Sigmoid colon (tissue), 7 donors: ENCODE data around the gene TPRX1. TPM values are rescaled to one million over a fixed set of nuclear protein-coding genes. Genes with fewer than 3 reads are reported as not detected.

Source experiments
- DNase-seq: peaks from one replicate; pipeline ENCODE4 v3.0.0-alpha.2; 2019
- H3K27ac ChIP-seq, 4 donors: fragments of 200-600 bp; sonication (generic); one replicate each; pipeline ENCODE4 v1.5.1; 2016 to 2019; ENCODE audit warnings: mild to moderate bottlenecking in 1 of 4
- H3K27me3 ChIP-seq, 3 donors: fragments of 200-600 bp; sonication (generic); one replicate each; pipeline ENCODE4 v1.5.1; 2019; ENCODE audit warnings: mild to moderate bottlenecking in 1 of 3
- H3K36me3 ChIP-seq, 4 donors: fragments of 200-600 bp; sonication (generic); one replicate each; pipeline ENCODE4 v1.5.1; 2016 to 2019
- H3K4me1 ChIP-seq, 4 donors: fragments of 200-600 bp; sonication (generic); one replicate each; pipeline ENCODE4 v1.5.1; 2017 to 2019
- H3K4me3 ChIP-seq, 4 donors: fragments of 200-600 bp; sonication (generic); one replicate each; pipeline ENCODE4 v1.5.1; 2017 to 2019; ENCODE audit warnings: mild to moderate bottlenecking in 2 of 4, moderate library complexity in 1 of 4
- H3K9me3 ChIP-seq, 4 donors: fragments of 200-600 bp in 3 of 4; sonication (generic) in 3 of 4; one replicate each; pipeline versions ENCODE4 v1.5.1 to v1.6.1; 2013 to 2019
- EP300 ChIP-seq, 4 donors: sonication (generic); formaldehyde crosslinking; IDR thresholded peaks; one replicate each; pipeline ENCODE4 v1.6.1; 2017; ENCODE audit warnings: antibody characterized with exemption in 4 of 4
- POLR2A ChIP-seq, 2 donors: fragments of 450-650 bp; IDR thresholded peaks; one replicate each; pipeline ENCODE4 v1.6.1; 2016; ENCODE audit warnings: antibody characterized with exemption in 2 of 2, mild to moderate bottlenecking in 2 of 2, moderate library complexity in 2 of 2
- POLR2AphosphoS5 ChIP-seq, 4 donors: sonication (generic); formaldehyde crosslinking; IDR thresholded peaks; one replicate each; pipeline ENCODE4 v1.6.1; 2017; ENCODE audit warnings: antibody characterized with exemption in 4 of 4
- WGBS, 2 donors: extraction: QIAGEN DNeasy Blood & Tissue Kit; methylation state at CpG; one replicate each; pipeline ENCODE4 v1.1.7; 2013; 5-methylcytosine and 5-hydroxymethylcytosine counted together
- intact Hi-C: fragments of 100-400 bp; cut with DNase I; formaldehyde crosslinking; loops from one replicate; pipeline ENCODE4 v1.15.1; 2023
- polyA plus RNA-seq, 3 donors: library from polyadenylated mRNA; stranded (reverse); fragments of 200-250 nt; gene quantifications; one replicate each; pipeline ENCODE4 v1.2.3, GENCODE V29; 2013
- small RNA-seq, 3 donors: library from RNA; depleted of rRNA; stranded (forward); fragments of <200 nt; gene quantifications; one replicate each; pipeline ENCODE3, GENCODE V24; 2016
- total RNA-seq, 4 donors: library from RNA; depleted of rRNA; stranded (reverse); fragments of >200 nt; gene quantifications; one replicate each; pipeline ENCODE4 v1.1.0, GENCODE V29; 2016
- TF ChIP-seq, protein P1 (sequence below), 4 experiments: fragments of 450-650 bp in 3 of 4; fragments of 200-600 bp in 1 of 4; IDR thresholded peaks; one replicate each; pipeline ENCODE4 v1.5.1; 2016 to 2019; ENCODE audit warnings: antibody characterized with exemption in 4 of 4, mild to moderate bottlenecking in 3 of 4, moderate library complexity in 2 of 4
- donor health status: healthy with polysubstance abuse.
- donor health status: Bipolar disorder and iron deficiency.
- donor health status: healthy.

The TPRX1 gene
- total and polyA plus RNA-seq, 7 donors: not detected

DNA sequence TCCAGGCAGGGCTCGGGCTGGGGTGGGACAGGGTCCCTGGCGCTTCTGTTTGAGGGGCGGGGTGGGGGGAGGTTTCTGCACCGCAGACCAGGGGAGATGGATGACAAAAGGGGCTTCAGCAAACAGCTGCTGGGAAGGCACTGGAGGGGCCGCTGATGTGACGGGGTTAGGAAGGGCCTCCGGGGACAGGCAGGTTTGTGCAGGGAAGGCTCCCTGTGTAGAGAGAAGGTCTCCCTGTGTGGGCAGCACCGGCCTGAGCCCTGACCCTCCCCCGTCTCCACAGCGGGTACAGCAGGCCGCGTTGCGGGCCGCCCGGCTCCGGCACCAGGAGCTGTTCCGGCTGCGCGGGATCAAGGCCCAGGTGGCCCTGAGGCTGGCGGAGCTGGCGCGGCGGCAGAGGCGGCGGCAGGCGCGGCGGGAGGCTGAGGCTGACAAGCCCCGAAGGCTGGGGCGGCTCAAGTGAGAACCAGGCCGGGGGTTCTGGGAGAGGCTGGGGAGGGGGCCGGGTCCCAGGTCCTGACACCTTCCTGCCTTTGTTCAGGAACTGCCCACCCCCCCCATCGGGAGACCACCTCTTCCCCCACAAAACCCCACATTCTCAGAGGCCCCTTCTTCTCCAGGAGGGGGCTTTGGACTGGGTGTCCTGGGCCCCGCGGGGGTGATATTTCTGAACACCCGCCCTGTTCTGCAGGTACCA, 49.1 kb downstream of the TPRX1 start:
- Histone ChIP-seq H3K4me3 (no peak overlapping the region), H3K4me1 (no peaks in the 10 kb centered on the region), H3K9me3 (no peaks in the 10 kb centered on the region), H3K27ac (no peak overlapping the region), H3K27me3 (no peaks in the 10 kb centered on the region), H3K36me3 (peaks cover 72 to 97% (median 82%) of the 10 kb centered on the region in 4 donors)
- no peak for TF ChIP-seq POLR2AphosphoS5 (IDR thresholded peaks at IDR 0.05)
- TF ChIP-seq, protein P1, sequence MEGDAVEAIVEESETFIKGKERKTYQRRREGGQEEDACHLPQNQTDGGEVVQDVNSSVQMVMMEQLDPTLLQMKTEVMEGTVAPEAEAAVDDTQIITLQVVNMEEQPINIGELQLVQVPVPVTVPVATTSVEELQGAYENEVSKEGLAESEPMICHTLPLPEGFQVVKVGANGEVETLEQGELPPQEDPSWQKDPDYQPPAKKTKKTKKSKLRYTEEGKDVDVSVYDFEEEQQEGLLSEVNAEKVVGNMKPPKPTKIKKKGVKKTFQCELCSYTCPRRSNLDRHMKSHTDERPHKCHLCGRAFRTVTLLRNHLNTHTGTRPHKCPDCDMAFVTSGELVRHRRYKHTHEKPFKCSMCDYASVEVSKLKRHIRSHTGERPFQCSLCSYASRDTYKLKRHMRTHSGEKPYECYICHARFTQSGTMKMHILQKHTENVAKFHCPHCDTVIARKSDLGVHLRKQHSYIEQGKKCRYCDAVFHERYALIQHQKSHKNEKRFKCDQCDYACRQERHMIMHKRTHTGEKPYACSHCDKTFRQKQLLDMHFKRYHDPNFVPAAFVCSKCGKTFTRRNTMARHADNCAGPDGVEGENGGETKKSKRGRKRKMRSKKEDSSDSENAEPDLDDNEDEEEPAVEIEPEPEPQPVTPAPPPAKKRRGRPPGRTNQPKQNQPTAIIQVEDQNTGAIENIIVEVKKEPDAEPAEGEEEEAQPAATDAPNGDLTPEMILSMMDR (IDR thresholded peaks at IDR 0.05): no peak
- no peak for TF ChIP-seq POLR2A (IDR thresholded peaks at IDR 0.05)
- intact Hi-C loops: no loop called here
- no peak for DNase-seq
- 91 to 95% methylated on average over 36 of the region's 36 CpGs for WGBS, 2 donors

DNA sequence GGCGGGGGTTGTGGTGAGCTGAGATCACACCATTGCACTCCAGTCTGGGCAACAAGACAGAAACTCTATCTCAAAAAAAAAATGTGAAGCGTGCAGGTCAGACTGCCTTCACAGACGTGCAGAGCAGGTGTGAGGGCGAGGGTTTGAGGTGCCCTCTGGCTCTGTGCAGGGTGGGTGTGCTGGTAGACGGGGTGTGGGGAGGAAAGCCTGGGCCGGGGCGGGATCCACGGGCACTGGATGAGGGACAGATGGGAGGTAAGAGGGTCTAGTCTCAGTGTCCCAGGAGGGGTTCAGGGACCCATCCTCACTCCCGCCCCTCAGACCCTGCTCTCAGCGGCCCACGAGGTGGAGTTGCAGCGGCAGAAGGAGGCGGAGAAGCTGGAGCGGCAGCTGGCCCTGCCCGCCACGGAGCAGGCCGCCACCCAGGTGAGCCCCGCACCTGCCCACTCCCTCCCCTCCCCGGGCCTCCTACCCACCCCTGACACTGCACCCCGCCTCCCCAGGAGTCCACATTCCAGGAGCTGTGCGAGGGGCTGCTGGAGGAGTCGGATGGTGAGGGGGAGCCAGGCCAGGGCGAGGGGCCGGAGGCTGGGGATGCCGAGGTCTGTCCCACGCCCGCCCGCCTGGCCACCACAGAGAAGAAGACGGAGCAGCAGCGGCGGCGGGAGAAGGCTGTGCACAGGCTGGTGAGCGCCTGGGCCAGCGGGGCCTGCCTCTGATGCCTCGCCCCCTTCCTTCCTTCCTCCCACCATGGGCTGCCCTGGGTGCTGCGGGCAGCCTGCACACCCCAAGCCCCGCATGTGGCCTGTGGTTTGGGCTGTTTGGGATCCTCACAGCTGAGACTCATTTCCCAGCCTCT, 49.9 kb downstream of the TPRX1 start:
- intact Hi-C loops: no loop called here
- WGBS, 2 donors: 86 to 88% methylated on average over 37 of the region's 37 CpGs
- no peaks in the 10 kb centered on the region for H3K4me1 ChIP-seq

DNA sequence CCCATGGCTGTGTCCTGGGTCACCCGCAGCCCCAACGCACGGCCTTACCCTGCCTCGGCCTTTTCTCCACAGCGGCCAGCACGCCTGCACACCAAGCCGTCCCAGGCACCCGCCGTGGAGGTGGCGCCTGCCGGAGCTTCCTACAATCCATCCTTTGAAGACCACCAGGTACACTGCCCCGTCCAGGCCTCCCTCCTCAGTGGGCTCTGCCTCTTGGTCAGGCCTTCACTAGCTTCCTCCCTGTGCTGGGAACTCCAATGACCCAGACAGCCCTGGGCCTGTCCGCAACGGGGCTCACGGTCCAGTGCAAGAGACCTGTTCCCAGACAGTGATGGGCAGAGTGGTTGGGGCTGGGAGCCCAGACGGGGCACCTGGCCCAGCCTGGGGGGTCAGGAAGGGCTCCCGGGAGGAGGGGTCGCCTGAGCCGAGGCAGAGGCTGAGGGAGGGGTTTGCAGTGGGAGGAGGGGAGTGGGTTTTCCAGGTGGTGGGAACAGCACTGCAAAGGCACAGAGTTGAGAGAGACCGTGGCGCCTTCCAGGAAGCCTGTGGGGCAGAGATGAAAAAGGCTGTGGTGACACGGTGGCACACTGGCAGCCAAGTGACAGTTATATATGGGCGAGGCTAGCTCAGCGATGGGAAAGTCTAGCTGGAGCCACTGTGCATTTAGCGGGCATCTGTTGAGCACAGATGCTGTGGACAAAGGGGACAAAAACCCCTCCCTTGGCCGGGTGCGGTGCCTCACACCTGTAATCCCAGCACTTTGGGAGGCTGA, 51.7 kb downstream of the TPRX1 start:
- H3K36me3 ChIP-seq: peaks cover 85 to 98% (median 94%) of the 10 kb centered on the region in 4 donors
- peaks cover 0 to 11% (median 5%) of the 10 kb centered on the region in 4 donors for H3K4me1 ChIP-seq
- intact Hi-C loops: no loop called here
- WGBS, 2 donors: 83 to 87% methylated on average over 27 of the region's 27 CpGs
- DNase-seq: no peak
- H3K27me3 ChIP-seq: no peaks in the 10 kb centered on the region
- H3K4me3 ChIP-seq: no peak overlapping the region
- no peaks in the 10 kb centered on the region for H3K9me3 ChIP-seq
- H3K27ac ChIP-seq: no peak overlapping the region
- TF ChIP-seq, protein P1 (IDR thresholded peaks at IDR 0.05): no peak
- TF ChIP-seq POLR2A (IDR thresholded peaks at IDR 0.05): no peak
- no peak for TF ChIP-seq POLR2AphosphoS5 (IDR thresholded peaks at IDR 0.05)
- no peak for TF ChIP-seq EP300 (IDR thresholded peaks at IDR 0.05)

More for the DNA sequence above, 49.9 kb downstream of the TPRX1 start:
- H3K36me3 ChIP-seq: peaks cover 77 to 100% (median 89%) of the 10 kb centered on the region in 4 donors
- H3K27me3 ChIP-seq: no peaks in the 10 kb centered on the region
- no peaks in the 10 kb centered on the region for H3K9me3 ChIP-seq
- H3K27ac ChIP-seq: no peak overlapping the region
- no peak overlapping the region for H3K4me3 ChIP-seq
- TF ChIP-seq, protein P1 (IDR thresholded peaks at IDR 0.05): no peak
- TF ChIP-seq POLR2AphosphoS5 (IDR thresholded peaks at IDR 0.05) (no peak), POLR2A (IDR thresholded peaks at IDR 0.05) (no peak), EP300 (IDR thresholded peaks at IDR 0.05) (no peak)
- DNase-seq: no peak

Small RNA genes within 50 kb of the gene (small RNA-seq; reads per million reads assigned to genes)
- gene AC008745.1: 0 reads per million in 3 donors
- gene SNORD23: 0 reads per million in 3 donors

Other genes with a start within 250 kb of the TPRX1 start
- 1 to 10 TPM in 3 of 4 donors, not detected in 1; 1.1 to 1.7 (median 1.5) TPM for gene ZNF541, start 231.4 kb downstream of the TPRX1 start, total RNA-seq
- gene ZNF541, start 231.4 kb downstream of the TPRX1 start, polyA plus RNA-seq: under 1 TPM in 1 of 3 donors, not detected in 2; 0.22 TPM
- 10 to 100 TPM in 3 of 4 donors, 1 to 10 TPM in 1; 2.9 to 21.6 (median 11.2) TPM for gene BICRA, start 195.4 kb downstream of the TPRX1 start, total RNA-seq
- 10 to 100 TPM in 1 of 3 donors, 1 to 10 TPM in 2; 1.8 to 12.7 (median 2.5) TPM for gene BICRA, start 195.4 kb downstream of the TPRX1 start, polyA plus RNA-seq
- 100 to 1,000 TPM in 1 of 4 donors, 10 to 100 TPM in 3; 41.8 to 184 (median 72.4) TPM for gene EHD2, start 91.1 kb downstream of the TPRX1 start, total RNA-seq
- 10 to 100 TPM in 2 of 3 donors, 1 to 10 TPM in 1; 3.5 to 26.7 (median 10.8) TPM for gene EHD2, start 91.1 kb downstream of the TPRX1 start, polyA plus RNA-seq
- 100 to 1,000 TPM; 432 to 576 (median 557) TPM for gene NOP53, start 59.0 kb downstream of the TPRX1 start, total RNA-seq
- 100 to 1,000 TPM; 304 to 682 (median 589) TPM for gene NOP53, start 59.0 kb downstream of the TPRX1 start, polyA plus RNA-seq
- gene SELENOW, start 25.8 kb downstream of the TPRX1 start, total RNA-seq: 1,000 to 10,000 TPM; 1,579 to 3,138 (median 2,179) TPM
- 100 to 1,000 TPM; 329 to 999 (median 792) TPM for gene SELENOW, start 25.8 kb downstream of the TPRX1 start, polyA plus RNA-seq
- gene CRX, start 17.4 kb upstream of the TPRX1 start, total RNA-seq: not detected
- 1 to 10 TPM in 1 of 3 donors, under 1 TPM in 1, not detected in 1; 0.60 to 1.2 TPM for gene CRX, start 17.4 kb upstream of the TPRX1 start, polyA plus RNA-seq
- not detected for gene TPRX2, start 54.7 kb upstream of the TPRX1 start, total RNA-seq
- gene TPRX2, start 54.7 kb upstream of the TPRX1 start, polyA plus RNA-seq: not detected
- not detected for gene SULT2A1, start 81.8 kb upstream of the TPRX1 start, total RNA-seq
- under 1 TPM in 2 of 3 donors, not detected in 1; 0.07 to 0.23 TPM for gene SULT2A1, start 81.8 kb upstream of the TPRX1 start, polyA plus RNA-seq
- gene BSPH1, start 187.6 kb upstream of the TPRX1 start, total RNA-seq: not detected
- gene BSPH1, start 187.6 kb upstream of the TPRX1 start, polyA plus RNA-seq: not detected
- gene ELSPBP1, start 190.1 kb upstream of the TPRX1 start, total RNA-seq: not detected
- gene ELSPBP1, start 190.1 kb upstream of the TPRX1 start, polyA plus RNA-seq: not detected
- gene CABP5, start 239.5 kb upstream of the TPRX1 start, total RNA-seq: not detected
- gene CABP5, start 239.5 kb upstream of the TPRX1 start, polyA plus RNA-seq: 10 to 100 TPM in 1 of 3 donors, not detected in 2; 22.8 TPM